Motor neuron (in vitro differentiated cells): Measurements from ENCODE around the gene ST3GAL4. TPM values are rescaled to one million over a fixed set of nuclear protein-coding genes. Genes with fewer than 3 reads are reported as not detected.
A peak's percentile ranks its signal among the peaks of the same experiment; 100 is the strongest.

Source experiments
- ATAC-seq, 8 experiments: fragments of 200-7000 bp; cut with Tn5 transposase; replicated peaks in 6 of 8; 2 replicates each; pipeline ENCODE4 v1.8.0; 2021; ENCODE audit warnings: mild to moderate bottlenecking in 8 of 8, moderate library complexity in 8 of 8
- H3K27ac ChIP-seq, 2 donors: fragments of 250-450 bp; sonication (Bioruptor Pico); 2 replicates each; pipeline ENCODE4 v1.9.0; 2021; ENCODE audit warnings: antibody characterized with exemption in 2 of 2, mild to moderate bottlenecking in 2 of 2, moderate library complexity in 1 of 2
- H3K4me1 ChIP-seq, 2 donors: fragments of 250-450 bp; sonication (Bioruptor Pico); replicated peaks in 1 of 2; 2 replicates each; pipeline ENCODE4 v1.6.1; 2021; ENCODE audit warnings: antibody characterized with exemption in 2 of 2, mild to moderate bottlenecking in 2 of 2, moderate library complexity in 1 of 2
- H3K4me3 ChIP-seq, 5 donors: fragments of 250-450 bp; sonication (Bioruptor Pico); 2 replicates each; pipeline ENCODE4 v1.9.0; 2021; ENCODE audit warnings: antibody characterized with exemption in 5 of 5, mild to moderate bottlenecking in 5 of 5, moderate library complexity in 4 of 5
- WGBS, 10 experiments: fragments of 450-650 bp; shearing (Covaris generic); methylation state at CpG; one replicate each; pipeline ENCODE4 v1.0.0; 2022; 5-methylcytosine and 5-hydroxymethylcytosine counted together
- in situ Hi-C, 9 experiments: fragments of 400-800 bp; cut with MboI; loops; one replicate each; pipeline ENCODE4 v1.15.0; 2021; ENCODE audit warnings: low sequenced_read_pairs in 9 of 9, low pct_unique_long_range_greater_than_20kb in 2 of 9; ENCODE audit not compliant: unreplicated experiment in 9 of 9
- total RNA-seq, 8 experiments: library from RNA; unstranded; fragments of 300-600 nt; gene quantifications; 2 replicates each; pipeline versions ENCODE4 v1.2.3 to v1.2.4, GENCODE V29; 2022

ST3GAL4 gene
- total RNA-seq, 8 experiments from 2014 or later, result 5.6 to 98.9 (median 11.3) TPM

- peaks cover 0 to 4% of the 10 kb centered on the region in 2 donors for H3K4me1 ChIP-seq
- no peak overlapping the region for H3K27ac ChIP-seq
- WGBS, 10 experiments, result 0 to 100% (median 76%) methylated on average over 1 to 8 of the region's 14 CpGs; no CpG with 5 or more reads in 2 of the 10 experiments
- in situ Hi-C loops, result loop anchor here in 1 of 9 experiments (25.0 kb wide), 1 partner anchor 94 kb away; no protein-coding TSS in a partner anchor
- peak in 7 of 8 experiments; percentile 7 to 88 (median 63) for ATAC-seq
- no peak overlapping the region for H3K4me3 ChIP-seq
These were observed 37.5 kb upstream of the ST3GAL4 start for GRCh38 chr11:126317756-126318573.

DNA sequence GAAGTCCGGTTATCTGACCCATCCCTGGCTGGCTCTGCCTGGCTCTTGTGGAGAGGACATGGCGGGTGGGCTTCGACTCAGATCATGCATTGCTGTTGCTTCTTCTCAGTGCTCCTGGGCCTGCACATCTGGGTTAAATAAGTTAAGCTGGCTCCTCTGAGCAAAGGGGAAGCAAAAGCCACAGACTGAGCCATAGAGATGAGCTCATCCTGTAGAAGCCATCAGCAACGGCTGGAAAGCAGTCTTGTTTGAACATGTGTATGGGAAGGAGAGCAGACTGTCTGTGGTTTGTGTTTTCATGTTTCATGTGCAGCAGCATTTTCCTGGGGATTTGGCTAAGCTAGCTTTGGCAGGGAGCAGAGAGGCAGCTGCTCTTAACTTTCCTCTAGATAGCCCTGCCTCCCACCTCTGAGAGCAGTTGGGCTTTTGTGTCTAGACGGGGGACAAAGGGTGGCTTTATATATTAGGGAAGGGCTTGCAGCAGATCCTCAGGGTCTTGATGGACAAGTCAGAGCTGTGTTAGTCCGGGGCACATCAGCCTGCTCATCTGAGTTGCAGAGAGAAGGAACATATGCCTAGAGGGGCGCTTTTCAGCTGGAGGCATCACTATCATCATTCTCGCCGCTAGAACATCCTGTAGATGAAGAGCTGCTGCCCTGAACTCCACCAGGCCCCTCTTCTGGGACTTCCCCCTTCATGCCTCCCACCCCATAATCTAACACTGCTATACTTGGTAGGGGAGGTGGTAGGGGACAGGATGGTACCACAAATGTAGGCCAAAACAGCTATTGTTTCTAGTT lies 36.7 kb upstream of the ST3GAL4 start:
- 0 to 89% (median 80%) methylated on average over 2 to 5 of the region's 9 CpGs; no CpG with 5 or more reads in 5 of the 10 experiments for WGBS, 10 experiments

GRCh38 chr11:126319374-126319740 lies 36.1 kb upstream of the ST3GAL4 start:
- ATAC-seq, result no peak
- H3K27ac ChIP-seq, result no peak overlapping the region
- peaks cover 0 to 4% of the 10 kb centered on the region in 2 donors for H3K4me1 ChIP-seq
- in situ Hi-C loops, result loop anchor here in 1 of 9 experiments (25.0 kb wide), 1 partner anchor 93 kb away; no protein-coding TSS in a partner anchor
- no peak overlapping the region for H3K4me3 ChIP-seq
- WGBS, 10 experiments, result 67 to 100% (median 90%) methylated on average over 1 to 3 of the region's 5 CpGs; no CpG with 5 or more reads in 6 of the 10 experiments

More for the DNA sequence above, 36.7 kb upstream of the ST3GAL4 start:
- in situ Hi-C loops, result loop anchor here in 1 of 9 experiments (25.0 kb wide), 1 partner anchor 94 kb away; no protein-coding TSS in a partner anchor
- Histone ChIP-seq H3K4me1 (peaks cover 0 to 4% of the 10 kb centered on the region in 2 donors), H3K27ac (no peak overlapping the region), H3K4me3 (no peak overlapping the region)
- peak in 7 of 8 experiments; percentile 21 to 81 (median 67) for ATAC-seq

- H3K4me3 ChIP-seq, result no peak overlapping the region
- in situ Hi-C loops, result loop anchor here in 1 of 9 experiments (25.0 kb wide), 1 partner anchor 89 kb away; no protein-coding TSS in a partner anchor
- H3K27ac ChIP-seq, result no peak overlapping the region
- 45 to 100% (median 92%) methylated on average over 1 to 3 of the region's 3 CpGs; no CpG with 5 or more reads in 1 of the 10 experiments for WGBS, 10 experiments
- H3K4me1 ChIP-seq, result no peaks in the 10 kb centered on the region
- no peak for ATAC-seq
These were observed 32.5 kb upstream of the ST3GAL4 start for GRCh38 chr11:126322996-126323395.

- Histone ChIP-seq H3K4me3 (no peak overlapping the region), H3K4me1 (no peaks in the 10 kb centered on the region), H3K27ac (no peak overlapping the region)
- 78 to 100% (median 89%) methylated on average over 2 to 12 of the region's 17 CpGs; no CpG with 5 or more reads in 1 of the 10 experiments for WGBS, 10 experiments
- in situ Hi-C loops, result no loop called here
- no peak for ATAC-seq
These were observed 28.0 kb upstream of the ST3GAL4 start for GRCh38 chr11:126327281-126328000.

- no peak overlapping the region for H3K27ac ChIP-seq
- H3K4me1 ChIP-seq, result no peaks in the 10 kb centered on the region
- in situ Hi-C loops, result no loop called here
- no peak for ATAC-seq
- H3K4me3 ChIP-seq, result no peak overlapping the region
- WGBS, 10 experiments, result 80 to 100% (median 92%) methylated on average over 1 to 14 of the region's 20 CpGs; no CpG with 5 or more reads in 3 of the 10 experiments
These were observed 27.5 kb upstream of the ST3GAL4 start for GRCh38 chr11:126328001-126328390.

- in situ Hi-C loops, result no loop called here
- no peak for ATAC-seq
- Histone ChIP-seq H3K27ac (no peak overlapping the region), H3K4me3 (no peak overlapping the region), H3K4me1 (no peaks in the 10 kb centered on the region)
- WGBS, 10 experiments, result 100% methylated on average over 2 to 3 of the region's 12 CpGs; no CpG with 5 or more reads in 8 of the 10 experiments
These were observed 27.0 kb upstream of the ST3GAL4 start for GRCh38 chr11:126328444-126328843.

GRCh38 chr11:126328938-126329643 lies 26.4 kb upstream of the ST3GAL4 start:
- Histone ChIP-seq H3K4me3 (no peak overlapping the region), H3K27ac (no peak overlapping the region), H3K4me1 (no peaks in the 10 kb centered on the region)
- in situ Hi-C loops, result no loop called here
- 40 to 100% (median 75%) methylated on average over 1 to 6 of the region's 9 CpGs; no CpG with 5 or more reads in 4 of the 10 experiments for WGBS, 10 experiments
- ATAC-seq, result no peak

DNA sequence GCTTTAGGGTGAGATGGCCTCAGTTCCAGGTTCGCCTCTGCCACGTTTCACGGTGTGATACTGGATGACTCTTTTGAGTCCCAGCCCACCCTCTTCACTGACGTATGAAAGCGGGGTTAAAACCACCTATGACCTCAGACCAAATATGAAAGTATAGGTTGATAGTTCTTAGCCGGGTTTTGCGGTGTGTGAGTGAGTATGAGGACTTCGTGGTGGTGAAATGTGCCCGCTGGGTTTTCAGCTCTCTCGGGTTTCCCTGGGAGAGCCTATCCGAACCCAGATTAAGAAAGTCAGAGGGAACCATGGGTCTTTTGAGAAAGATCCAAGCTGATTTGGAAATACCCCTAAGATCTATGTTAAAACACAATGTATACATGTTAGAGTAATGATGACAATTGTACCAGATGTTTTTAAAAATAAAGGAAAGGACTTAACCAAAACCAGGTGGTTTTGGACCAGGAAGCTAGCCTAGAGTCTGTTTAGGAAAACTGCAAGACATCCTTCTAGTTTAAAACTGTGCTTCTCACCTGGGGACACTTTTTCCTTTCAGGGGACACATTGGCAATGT lies 25.8 kb upstream of the ST3GAL4 start:
- ATAC-seq, result no peak
- WGBS, 10 experiments, result 30 to 95% (median 85%) methylated on average over 1 to 11 of the region's 11 CpGs; no CpG with 5 or more reads in 3 of the 10 experiments
- no peaks in the 10 kb centered on the region for H3K4me1 ChIP-seq
- H3K4me3 ChIP-seq, result no peak overlapping the region
- in situ Hi-C loops, result no loop called here
- no peak overlapping the region for H3K27ac ChIP-seq

DNA sequence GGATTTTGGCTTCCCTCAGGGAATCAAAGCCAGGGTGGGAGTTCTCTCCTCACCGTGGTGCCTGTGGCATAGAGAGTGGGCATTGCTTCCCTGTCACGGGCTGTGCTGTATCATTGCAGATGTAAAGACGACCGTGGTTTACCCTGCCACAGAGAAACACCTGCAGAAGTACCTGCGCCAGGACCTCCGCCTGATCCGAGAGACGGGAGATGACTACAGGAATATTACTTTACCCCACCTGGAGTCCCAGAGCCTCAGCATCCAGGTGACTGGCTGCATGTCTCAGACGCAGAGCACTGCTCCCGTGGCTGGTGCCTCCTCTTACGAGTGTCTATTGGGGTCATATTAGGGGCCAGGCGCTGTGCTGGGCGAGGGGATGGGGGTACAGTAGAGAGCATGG lies 24.2 kb upstream of the ST3GAL4 start:
- WGBS, 10 experiments, result 51 to 100% (median 96%) methylated on average over 1 to 8 of the region's 13 CpGs; no CpG with 5 or more reads in 5 of the 10 experiments
- H3K4me3 ChIP-seq, result no peak overlapping the region
- ATAC-seq, result no peak
- H3K27ac ChIP-seq, result no peak overlapping the region
- H3K4me1 ChIP-seq, result peaks cover 2 to 3% of the 10 kb centered on the region in 2 donors
- in situ Hi-C loops, result no loop called here

DNA sequence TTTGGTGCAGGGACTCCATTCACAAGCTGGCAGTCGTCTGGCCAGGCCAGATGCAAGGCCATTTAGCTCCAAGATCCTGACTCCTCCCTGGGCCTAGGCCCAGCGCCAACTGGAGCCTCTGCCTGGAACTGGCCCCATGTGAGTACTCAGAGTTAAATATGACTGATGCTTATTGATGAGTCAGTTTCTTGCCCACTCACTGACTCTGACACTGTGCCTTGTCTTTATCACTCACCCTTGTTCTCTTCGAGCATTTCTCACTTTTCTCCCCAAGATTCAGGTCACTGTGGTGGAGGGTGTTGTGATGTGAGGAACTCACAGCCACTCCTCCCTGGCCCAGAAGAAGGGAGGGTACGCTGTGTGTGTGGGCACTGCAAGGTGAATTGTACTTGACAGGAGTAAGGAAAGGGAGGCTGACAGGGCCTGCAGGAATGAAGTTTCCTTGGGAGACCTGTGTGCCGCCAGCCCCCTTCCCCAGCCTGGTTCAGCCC lies 23.2 kb upstream of the ST3GAL4 start:
- WGBS, 10 experiments, result 14 to 100% (median 81%) methylated on average over 1 to 4 of the region's 5 CpGs; no CpG with 5 or more reads in 4 of the 10 experiments
- in situ Hi-C loops, result no loop called here
- Histone ChIP-seq H3K27ac (no peak overlapping the region), H3K4me3 (no peak overlapping the region), H3K4me1 (peaks cover 6 to 10% of the 10 kb centered on the region in 2 donors)
- peak in 7 of 8 experiments; percentile 25 to 97 (median 84) for ATAC-seq
